Measurements from ENCODE around the gene BIN2. TPM values are rescaled to one million over a fixed set of nuclear protein-coding genes. Genes with fewer than 3 reads are reported as not detected.

BIN2 gene
- total RNA-seq, 2 experiments from 2014 or later: 0.88 to 14.7 TPM

DNA sequence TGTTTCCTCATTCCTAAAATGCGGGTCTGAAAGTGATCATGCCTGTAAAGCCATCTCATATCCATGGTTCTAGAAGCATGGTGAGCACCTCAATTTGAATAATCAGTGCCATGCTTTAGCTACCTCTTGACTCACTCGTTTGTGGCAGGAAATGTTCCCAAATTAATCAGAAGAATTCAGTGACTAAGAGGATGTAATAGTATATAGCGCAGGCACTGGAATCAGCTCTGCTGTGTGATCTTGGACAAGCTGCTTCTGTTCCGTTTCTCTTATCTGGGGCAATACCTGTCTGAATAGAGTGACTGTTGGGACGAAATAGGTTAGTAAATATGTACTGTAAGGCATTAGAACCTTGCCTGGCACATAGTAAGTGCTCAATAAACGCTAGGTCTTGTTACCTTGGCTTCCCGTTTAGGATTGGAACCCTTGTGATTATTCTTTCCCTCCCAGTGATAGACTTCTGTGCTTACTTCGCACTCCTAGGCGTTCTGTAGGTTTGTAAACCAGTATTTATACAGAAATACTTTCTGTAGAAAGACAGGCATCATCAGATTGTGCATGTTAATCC, 52.9 kb downstream of the BIN2 start:
- CTCF ChIA-PET (ENCODE audit: unreplicated experiment): interaction anchor here (0.6 to 1.2 kb wide), 2 partner anchors 52 to 70 kb away, joined by 3 to 4 read pairs; no protein-coding TSS in a partner anchor
- no peak for DNase-seq (ENCODE audit: low spot score)
- peak overlapping the region; percentile 57; the same call in 1 of the 2 replicates for H2AFZ ChIP-seq (ENCODE audit: low read length)
- POLR2A ChIA-PET: interaction anchor here (0.7 to 1.0 kb wide), 5 partner anchors 10 to 70 kb away, joined by 3 to 4 read pairs (median 3); no protein-coding TSS in a partner anchor
- no peaks in the 10 kb centered on the region for H3K36me3 ChIP-seq (ENCODE audit: insufficient read depth, low read length)
- peak overlapping the region; percentile 89 for H3K4me2 ChIP-seq (ENCODE audit: low read length)
- H3K4me3 ChIP-seq (ENCODE audit: low read depth, low read length, poor library complexity, severe bottlenecking): peak overlapping the region; percentile 70
- H3K4me1 ChIP-seq (ENCODE audit: insufficient read depth, low read length, poor library complexity, severe bottlenecking): peaks cover 8% of the 10 kb centered on the region
- no peaks in the 10 kb centered on the region for H3K9me2 ChIP-seq (ENCODE audit: insufficient read depth, low read length)
- H4K20me1 ChIP-seq (ENCODE audit: insufficient read depth, low read length): no peaks in the 10 kb centered on the region
- intact Hi-C loops (cut with micrococcal nuclease; ENCODE audit: unreplicated experiment): loop anchor here (2.0 kb wide), 1 partner anchor 52 kb away; no protein-coding TSS in a partner anchor
- TF ChIP-seq EZH2phosphoT487 (IDR thresholded peaks at IDR 0.05; ENCODE audit: borderline replicate concordance, low read depth, low read length): no peak
- TF ChIP-seq, protein P1, sequence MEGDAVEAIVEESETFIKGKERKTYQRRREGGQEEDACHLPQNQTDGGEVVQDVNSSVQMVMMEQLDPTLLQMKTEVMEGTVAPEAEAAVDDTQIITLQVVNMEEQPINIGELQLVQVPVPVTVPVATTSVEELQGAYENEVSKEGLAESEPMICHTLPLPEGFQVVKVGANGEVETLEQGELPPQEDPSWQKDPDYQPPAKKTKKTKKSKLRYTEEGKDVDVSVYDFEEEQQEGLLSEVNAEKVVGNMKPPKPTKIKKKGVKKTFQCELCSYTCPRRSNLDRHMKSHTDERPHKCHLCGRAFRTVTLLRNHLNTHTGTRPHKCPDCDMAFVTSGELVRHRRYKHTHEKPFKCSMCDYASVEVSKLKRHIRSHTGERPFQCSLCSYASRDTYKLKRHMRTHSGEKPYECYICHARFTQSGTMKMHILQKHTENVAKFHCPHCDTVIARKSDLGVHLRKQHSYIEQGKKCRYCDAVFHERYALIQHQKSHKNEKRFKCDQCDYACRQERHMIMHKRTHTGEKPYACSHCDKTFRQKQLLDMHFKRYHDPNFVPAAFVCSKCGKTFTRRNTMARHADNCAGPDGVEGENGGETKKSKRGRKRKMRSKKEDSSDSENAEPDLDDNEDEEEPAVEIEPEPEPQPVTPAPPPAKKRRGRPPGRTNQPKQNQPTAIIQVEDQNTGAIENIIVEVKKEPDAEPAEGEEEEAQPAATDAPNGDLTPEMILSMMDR (conservative IDR thresholded peaks at IDR 0.05; ENCODE audit: low read length): no peak
- no TSS peak for BruUV-seq (replicated peaks)
- no peaks in the 10 kb centered on the region for H3K79me2 ChIP-seq (ENCODE audit: insufficient read depth, low read depth, low read length)
- no peak overlapping the region for H3K27ac ChIP-seq (ENCODE audit: low read depth, low read length, poor library complexity, severe bottlenecking)
- H3K9me3 ChIP-seq (ENCODE audit: low read length): no peaks in the 10 kb centered on the region

DNA sequence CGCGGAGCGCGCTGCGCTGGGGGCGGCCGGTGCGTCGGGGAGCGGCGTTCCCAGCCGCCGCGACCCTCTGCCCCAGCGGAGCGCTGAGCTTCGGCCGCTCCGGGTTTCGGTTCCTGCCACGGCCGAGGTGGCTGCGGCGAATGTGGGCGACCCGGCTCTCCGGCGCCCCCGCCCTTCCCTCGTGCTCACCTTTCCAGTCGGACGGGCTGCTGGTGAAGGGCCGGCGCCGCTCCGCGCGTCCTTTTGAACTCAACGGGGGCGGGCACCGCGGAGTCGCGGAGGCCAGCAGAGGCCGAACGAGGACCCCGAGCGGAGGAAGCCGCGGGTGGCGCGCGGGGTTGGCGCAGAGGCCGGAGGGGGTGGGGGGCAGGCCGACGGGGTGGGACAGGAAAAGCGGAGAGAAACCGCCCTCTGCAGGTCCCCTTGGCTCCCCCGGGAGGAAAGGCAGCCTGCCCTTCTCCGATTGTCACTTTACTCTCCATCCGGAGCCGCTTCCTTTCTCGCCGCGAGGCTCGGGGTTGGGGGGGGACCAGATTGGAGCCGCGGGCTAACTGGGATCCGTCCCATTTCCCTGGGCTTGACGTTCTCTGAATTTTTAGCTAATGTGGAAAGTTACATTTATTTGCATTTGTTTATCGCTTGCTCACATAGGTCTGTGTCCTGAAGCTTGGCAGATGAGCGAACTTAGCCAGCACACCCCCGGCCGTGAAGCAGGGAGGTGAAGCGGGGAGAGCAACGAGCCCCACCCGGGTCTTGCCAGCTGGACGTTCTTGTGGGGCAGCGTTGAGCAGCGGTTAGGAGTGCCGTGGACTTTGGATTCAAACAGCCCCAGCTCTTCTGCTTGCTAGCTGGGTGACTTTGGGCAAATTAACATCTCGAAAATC, 53.7 kb downstream of the BIN2 start, which contains the start of gene SMAGP:
Gene SMAGP, minus strand, starts transcription at position 349 of the 884 bp plus-strand sequence. CDS start 1,137 bp downstream, outside the sequence.
- peak; percentile 66 for DNase-seq (ENCODE audit: low spot score)
- Histone ChIP-seq H3K4me3 (ENCODE audit: low read depth, low read length, poor library complexity, severe bottlenecking) (peak within 1 kb of the TSS; percentile 70), H3K9me3 (ENCODE audit: low read length) (no peaks in the 10 kb centered on the region), H4K20me1 (ENCODE audit: insufficient read depth, low read length) (no peaks in the 10 kb centered on the region), H3K4me1 (ENCODE audit: insufficient read depth, low read length, poor library complexity, severe bottlenecking) (peaks cover 8% of the 10 kb centered on the region), H3K79me2 (ENCODE audit: insufficient read depth, low read depth, low read length) (no peaks in the 10 kb centered on the region), H3K36me3 (ENCODE audit: insufficient read depth, low read length) (no peaks in the 10 kb centered on the region), H3K9me2 (ENCODE audit: insufficient read depth, low read length) (no peaks in the 10 kb centered on the region), H2AFZ (ENCODE audit: low read length) (peak within 1 kb of the TSS; percentile 57), H3K4me2 (ENCODE audit: low read length) (peak within 1 kb of the TSS; percentile 89), H3K27ac (ENCODE audit: low read depth, low read length, poor library complexity, severe bottlenecking) (no peak within 1 kb of the TSS)
- intact Hi-C loops (cut with micrococcal nuclease; ENCODE audit: unreplicated experiment): loop anchor here (2.0 kb wide), 1 partner anchor 52 kb away; no protein-coding TSS in a partner anchor
- POLR2A ChIA-PET: interaction anchor here (0.7 to 1.0 kb wide), 5 partner anchors 10 to 71 kb away, joined by 3 to 4 read pairs (median 3); no protein-coding TSS in a partner anchor
- no TSS peak for BruUV-seq (replicated peaks)
- CTCF ChIA-PET (ENCODE audit: unreplicated experiment): interaction anchor here (0.6 to 1.2 kb wide), 2 partner anchors 53 to 71 kb away, joined by 3 to 4 read pairs; no protein-coding TSS in a partner anchor
- TF ChIP-seq, protein P1 (conservative IDR thresholded peaks at IDR 0.05; ENCODE audit: low read length): no peak; the same call in 1 of the 2 replicates
- no peak for TF ChIP-seq EZH2phosphoT487 (IDR thresholded peaks at IDR 0.05; ENCODE audit: borderline replicate concordance, low read depth, low read length)
